B cell (primary cell): Measurements from ENCODE around the gene TRIM74.
"Not testable (repeated sequence)": the region's sequence is repeated elsewhere in the genome, so short reads cannot be mapped to it uniquely, and the experiment has no call there.

Experiments
- EZH2 ChIP-seq: IDR thresholded peaks from 2 replicates; pipeline ENCODE4 v1.6.1; 2012; ENCODE audit warnings: borderline replicate concordance, low read depth, mild to moderate bottlenecking, moderate library complexity, low read length; ENCODE audit not compliant: insufficient read depth, poor library complexity, severe bottlenecking
- TF ChIP-seq, protein P1 (sequence below): fragments of 200-600 bp; IDR thresholded peaks from one replicate; pipeline ENCODE4 v1.8.0; 2022; ENCODE audit warnings: antibody characterized with exemption, mild to moderate bottlenecking

GRCh38 chr7:72927791-72928190, 41.5 kb downstream of the TRIM74 start:
- TF ChIP-seq, protein P1, sequence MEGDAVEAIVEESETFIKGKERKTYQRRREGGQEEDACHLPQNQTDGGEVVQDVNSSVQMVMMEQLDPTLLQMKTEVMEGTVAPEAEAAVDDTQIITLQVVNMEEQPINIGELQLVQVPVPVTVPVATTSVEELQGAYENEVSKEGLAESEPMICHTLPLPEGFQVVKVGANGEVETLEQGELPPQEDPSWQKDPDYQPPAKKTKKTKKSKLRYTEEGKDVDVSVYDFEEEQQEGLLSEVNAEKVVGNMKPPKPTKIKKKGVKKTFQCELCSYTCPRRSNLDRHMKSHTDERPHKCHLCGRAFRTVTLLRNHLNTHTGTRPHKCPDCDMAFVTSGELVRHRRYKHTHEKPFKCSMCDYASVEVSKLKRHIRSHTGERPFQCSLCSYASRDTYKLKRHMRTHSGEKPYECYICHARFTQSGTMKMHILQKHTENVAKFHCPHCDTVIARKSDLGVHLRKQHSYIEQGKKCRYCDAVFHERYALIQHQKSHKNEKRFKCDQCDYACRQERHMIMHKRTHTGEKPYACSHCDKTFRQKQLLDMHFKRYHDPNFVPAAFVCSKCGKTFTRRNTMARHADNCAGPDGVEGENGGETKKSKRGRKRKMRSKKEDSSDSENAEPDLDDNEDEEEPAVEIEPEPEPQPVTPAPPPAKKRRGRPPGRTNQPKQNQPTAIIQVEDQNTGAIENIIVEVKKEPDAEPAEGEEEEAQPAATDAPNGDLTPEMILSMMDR, result not testable (repeated sequence)
- TF ChIP-seq EZH2, result not testable (repeated sequence)
